Anterior cingulate cortex (tissue), 58 donors: ENCODE measurements around the gene MRRF.
"Not testable (repeated sequence)": the region's sequence is repeated elsewhere in the genome, so short reads cannot be mapped to it uniquely, and the experiment has no call there.

Experiments used
- DNase-seq, 58 donors: peaks; one replicate each; lab custom pipeline; 2025; lab: John Stamatoyannopoulos, UW

The MRRF gene

DNA sequence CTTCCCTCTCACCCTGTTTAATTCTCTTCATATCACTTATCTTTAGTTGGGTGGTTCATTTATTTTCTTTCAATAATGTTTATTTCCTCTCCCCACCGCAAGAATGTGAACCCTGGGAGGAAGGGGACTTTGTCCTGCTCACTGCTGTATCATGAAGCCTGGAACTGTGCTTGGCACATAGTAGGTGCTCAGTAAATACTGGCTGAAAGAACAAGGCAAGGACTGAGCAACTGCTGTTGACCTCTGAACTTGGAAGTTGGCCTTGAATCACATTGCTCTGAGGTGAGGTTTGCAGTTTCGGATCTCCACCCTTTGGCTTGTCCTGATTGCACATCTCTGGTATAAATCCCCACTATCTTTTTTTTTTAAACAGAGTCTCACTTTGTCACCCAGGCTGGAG lies 84.1 kb downstream of the MRRF start:
- no peak for DNase-seq

DNA sequence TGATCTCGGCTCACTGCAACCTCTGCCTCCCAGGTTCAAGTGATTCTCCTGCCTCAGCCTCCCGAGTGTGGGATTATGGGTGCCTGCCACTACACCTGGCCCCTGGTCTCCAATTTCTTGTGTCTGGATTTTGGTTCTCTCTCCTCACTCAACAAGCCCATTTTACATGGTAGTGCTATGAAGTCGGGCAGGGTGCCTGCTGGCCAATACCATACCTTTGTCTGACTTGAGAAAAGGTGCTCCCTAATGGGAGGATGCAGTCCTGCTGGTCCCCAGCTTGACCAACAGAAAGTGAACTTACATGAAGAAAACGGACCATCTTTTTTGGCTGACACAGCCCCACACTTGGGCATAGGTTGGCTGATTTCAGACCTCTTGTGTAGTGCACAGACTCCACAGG lies 84.5 kb downstream of the MRRF start:
- no peak for DNase-seq

GRCh38 chr9:122350577-122351355 lies 86.1 kb downstream of the MRRF start:
- peak; percentile 9 to 93 (median 75) for DNase-seq

DNA sequence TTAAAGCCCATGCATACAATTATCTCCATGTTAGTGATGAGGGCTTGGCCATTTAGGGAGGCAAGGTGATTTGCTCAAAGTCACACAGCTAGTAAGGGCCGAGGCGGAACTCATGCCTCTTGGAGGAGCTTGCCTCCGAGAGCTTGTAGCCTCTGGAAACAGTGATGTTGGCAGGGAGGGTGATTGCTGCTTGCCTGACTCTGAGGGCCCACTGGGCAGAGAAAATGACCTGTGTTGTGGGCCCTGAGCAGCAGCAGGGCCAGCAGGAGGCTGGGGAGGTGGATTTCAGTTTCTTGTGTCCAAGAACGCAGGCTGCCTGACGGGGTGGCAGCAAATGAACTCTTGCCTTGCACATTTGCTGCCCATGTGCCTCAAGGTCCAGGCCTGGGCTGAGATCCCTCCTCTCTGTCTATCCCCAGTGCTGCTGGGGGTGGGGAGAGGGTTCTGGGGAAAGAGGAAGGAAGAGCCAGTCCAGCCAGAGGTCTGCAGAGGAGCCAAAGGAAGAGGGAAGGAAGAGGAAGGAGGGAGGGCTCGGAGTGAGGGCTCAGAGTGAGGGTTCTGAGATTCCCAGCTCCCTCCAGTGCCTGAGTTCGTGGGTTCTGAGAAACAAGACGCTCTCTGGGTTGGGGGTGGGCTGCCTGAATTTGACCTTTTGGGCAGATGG lies 90.0 kb downstream of the MRRF start:
- DNase-seq: peak in 15 of 58 donors; percentile 3 to 38 (median 29)

- DNase-seq: no peak
These were observed 90.7 kb downstream of the MRRF start for GRCh38 chr9:122355336-122355875.

DNA sequence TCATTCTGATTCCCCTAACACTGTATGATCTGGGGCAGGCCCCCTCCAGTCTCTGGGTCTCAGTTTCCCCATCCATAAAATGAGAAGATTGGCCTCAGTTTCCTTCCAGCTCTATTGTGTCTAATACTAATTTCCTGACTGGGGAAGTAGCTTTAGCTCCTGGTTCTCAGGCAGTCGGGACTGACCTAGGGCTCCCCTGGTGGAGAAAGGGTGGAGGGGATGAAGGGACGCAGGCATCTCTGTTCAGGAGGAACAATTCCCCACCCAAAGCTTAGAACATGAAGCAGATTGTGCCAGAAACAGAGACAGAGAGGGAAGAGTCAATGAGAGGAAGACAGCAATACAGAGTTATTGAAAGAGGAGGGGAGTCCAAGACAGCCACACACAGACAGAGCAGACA lies 91.9 kb downstream of the MRRF start:
- DNase-seq: no peak

DNA sequence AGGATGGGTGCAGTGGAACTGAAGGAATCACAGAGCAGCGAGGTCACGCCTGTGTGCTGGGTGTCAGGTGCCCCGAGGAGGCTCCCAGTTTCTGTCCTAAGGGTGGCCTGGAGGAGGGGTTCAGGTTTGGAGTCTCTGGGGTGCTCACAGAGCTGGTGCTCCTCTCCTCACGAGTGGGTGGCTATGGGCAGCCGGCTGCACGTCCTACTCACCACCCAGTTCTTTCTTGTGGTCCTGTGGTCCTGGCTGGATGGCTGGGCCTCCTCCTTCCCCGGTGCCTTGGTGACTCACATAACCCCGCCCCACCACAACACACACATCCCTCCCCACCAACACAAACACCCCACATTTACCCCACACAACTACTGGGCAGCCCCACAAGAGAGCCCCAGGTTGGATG lies 96.2 kb downstream of the MRRF start:
- DNase-seq: no peak

DNA sequence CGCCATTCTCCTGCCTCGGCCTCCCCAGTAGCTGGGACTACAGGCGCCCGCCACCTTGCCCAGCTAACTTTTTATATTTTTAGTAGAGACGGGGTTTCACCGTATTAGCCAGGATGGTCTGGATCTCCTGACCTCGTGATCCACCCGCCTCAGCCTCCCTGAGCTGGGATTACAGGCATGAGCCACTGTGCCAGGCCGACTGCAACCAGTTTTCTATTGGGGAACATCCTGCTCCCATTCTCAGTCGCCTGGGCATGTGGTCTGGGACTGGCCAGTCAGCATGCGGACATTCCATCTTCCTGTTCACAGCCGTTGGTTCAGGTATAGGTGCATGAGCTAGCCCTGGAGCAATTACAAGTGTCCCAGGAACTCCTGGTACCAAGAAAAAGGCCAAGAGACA lies 98.4 kb downstream of the MRRF start:
- not testable (repeated sequence) for DNase-seq

GRCh38 chr9:122364117-122364782 lies 99.6 kb downstream of the MRRF start:
- DNase-seq: no peak

DNA sequence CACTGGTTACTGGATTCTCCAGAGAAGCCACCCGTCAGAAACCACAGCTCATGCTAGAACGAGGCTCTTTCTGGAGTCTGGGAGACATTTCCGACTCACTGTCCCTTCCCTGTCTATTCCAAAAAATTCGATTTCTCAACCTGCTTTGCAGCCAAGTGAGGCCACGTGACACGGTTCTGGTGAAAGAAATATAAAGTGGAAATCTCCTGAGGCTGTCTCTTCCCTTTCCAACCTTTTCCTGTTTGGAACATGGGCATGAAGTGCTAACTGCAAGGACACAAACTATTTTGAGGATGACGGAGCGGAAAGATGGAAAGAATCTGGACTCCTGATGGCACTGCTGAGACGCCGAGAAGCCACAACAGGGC lies 100.1 kb downstream of the MRRF start:
- no peak for DNase-seq

- no peak for DNase-seq
These were observed 101.5 kb downstream of the MRRF start for GRCh38 chr9:122366074-122366660.

GRCh38 chr9:122367065-122367464 lies 102.4 kb downstream of the MRRF start:
- DNase-seq: no peak

DNA sequence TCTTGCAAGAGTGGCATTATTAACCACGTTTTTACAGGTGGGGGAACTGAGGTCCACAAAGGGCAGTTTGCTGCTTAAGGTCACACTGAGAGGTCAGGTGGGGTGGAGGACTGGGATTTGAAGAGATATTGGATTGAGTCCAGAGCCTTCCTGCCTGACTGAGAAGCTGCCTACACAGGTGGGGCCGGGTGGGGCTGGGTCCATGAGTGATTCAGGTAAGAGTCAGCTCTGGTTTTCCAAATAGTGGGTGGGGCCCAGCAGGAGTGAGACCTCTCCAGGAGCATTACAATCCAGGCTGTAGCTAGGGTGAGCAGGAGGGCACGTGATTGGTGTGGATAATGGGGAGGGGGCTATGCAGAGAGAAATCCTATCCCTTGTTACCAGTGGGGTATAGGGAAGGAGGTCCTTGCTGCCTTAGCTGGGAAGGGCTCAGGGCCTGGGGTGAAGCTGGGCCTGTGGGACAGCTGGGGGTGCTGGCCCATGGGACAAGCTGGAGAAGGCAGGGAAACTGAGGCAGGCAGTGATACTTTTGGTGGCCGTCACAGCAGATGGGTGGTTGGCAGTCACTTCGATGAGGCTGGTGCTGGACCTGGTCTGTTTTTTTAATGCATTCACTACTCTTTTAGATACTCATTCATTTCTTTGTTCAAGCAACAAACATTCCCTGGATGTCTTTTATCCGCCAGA lies 103.2 kb downstream of the MRRF start:
- DNase-seq: no peak

GRCh38 chr9:122368642-122369041 lies 104.0 kb downstream of the MRRF start:
- no peak for DNase-seq

GRCh38 chr9:122370303-122370702 lies 105.6 kb downstream of the MRRF start:
- peak in 1 of 58 donors; percentile 22 for DNase-seq

DNA sequence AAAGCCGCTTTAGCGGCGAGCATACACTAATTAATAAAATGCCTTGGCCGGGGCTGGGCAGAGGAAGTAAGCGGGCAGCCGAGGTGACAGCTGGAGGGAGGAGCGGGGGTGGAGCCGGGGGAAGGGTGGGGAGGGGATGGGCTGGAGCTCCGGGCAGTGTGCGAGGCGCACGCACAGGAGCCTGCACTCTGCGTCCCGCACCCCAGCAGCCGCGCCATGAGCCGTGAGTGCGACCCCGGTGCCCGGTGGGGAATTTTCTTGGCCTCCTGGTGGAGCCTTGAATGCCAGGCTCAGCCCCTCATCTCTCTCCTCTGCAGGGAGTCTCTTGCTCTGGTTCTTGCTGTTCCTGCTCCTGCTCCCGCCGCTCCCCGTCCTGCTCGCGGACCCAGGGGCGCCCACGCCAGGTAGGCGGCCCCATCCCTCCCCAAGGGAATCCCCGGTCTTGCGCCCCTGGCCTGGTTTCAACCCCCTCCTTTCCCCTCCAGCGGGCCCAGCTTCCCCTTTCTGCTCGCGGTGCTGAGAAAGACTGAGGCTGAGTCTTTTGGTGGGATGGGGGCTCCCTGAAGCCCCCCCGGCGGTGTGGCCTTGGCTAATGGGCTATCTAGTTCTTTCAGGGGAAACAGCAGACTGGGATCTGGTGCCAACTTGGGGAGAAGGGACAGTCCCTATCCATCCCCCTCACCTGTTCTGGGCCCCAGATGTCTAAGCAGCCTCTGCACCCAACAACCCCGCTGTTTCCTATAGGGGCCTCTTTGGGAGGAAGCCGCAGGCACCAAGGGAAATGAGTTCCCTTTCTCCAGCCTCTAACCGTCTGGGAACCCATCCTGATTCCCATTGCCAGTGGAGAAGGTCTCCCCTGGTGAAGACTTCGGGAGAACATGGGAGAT lies 106.4 kb downstream of the MRRF start, which contains the start of gene PTGS1:
Gene PTGS1, plus strand, starts transcription at position 156 of the 887 bp plus-strand sequence. Its CDS starts 61 bp downstream, at position 217.
- DNase-seq: peak in 3 of 58 donors; percentile 8 to 18 (median 18)

DNA sequence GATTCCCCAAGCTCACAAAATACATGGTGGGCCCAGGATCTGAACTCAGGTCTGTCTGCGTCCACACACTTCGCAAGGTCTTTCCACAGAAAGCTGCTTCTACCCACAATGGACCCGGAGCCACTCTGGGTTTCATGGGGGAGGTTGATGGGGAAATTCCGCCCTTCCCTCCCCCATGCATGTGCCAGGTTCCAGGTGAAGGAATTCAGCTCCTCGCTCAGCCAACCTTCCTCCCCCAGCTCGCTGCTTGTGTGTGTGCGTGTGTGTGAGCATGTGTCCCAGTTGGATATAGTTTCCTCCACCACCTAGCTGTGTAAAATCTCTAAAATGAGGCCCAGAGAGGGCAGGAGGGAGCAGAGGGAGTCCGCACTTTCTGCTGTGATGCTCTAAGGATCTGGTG lies 107.2 kb downstream of the MRRF start:
- DNase-seq: no peak

- DNase-seq: no peak
These were observed 108.5 kb downstream of the MRRF start for GRCh38 chr9:122372856-122373845.
